ENCODE measurements around the gene SACS. TPM values are rescaled to one million over a fixed set of nuclear protein-coding genes. Genes with fewer than 3 reads are reported as not detected.

The SACS gene
- total and polyA plus RNA-seq, 4 donors: 0.50 to 7.2 (median 2.9) TPM

GRCh38 chr13:23289917-23290357 is 143.6 kb downstream of the SACS start:
- no peaks in the 10 kb centered on the region for H3K27me3 ChIP-seq (ENCODE audit: control insufficient read depth in 4 of 4, insufficient read depth in 4 of 4, low read length in 3 of 4)
- no peak overlapping the region for H3K27ac ChIP-seq (ENCODE audit: low read depth in 1 of 2, low read length in 2 of 2)
- H3K4me1 ChIP-seq (ENCODE audit: control insufficient read depth in 4 of 4, insufficient read depth in 4 of 4, low read length in 3 of 4): no peaks in the 10 kb centered on the region
- H3K36me3 ChIP-seq (ENCODE audit: control insufficient read depth in 4 of 4, insufficient read depth in 3 of 4, low read depth in 1 of 4, low read length in 3 of 4): no peaks in the 10 kb centered on the region
- 57% methylated on average over 5 of the region's 5 CpGs for WGBS
- H3K9ac ChIP-seq (ENCODE audit: low read depth in 1 of 2, low read length in 2 of 2): no peak overlapping the region
- DNase-seq (ENCODE audit: low spot score): no peak
- H3K9me3 ChIP-seq (ENCODE audit: control insufficient read depth in 4 of 4, low read length in 3 of 4): no peaks in the 10 kb centered on the region
- TF ChIP-seq FOXA1 (IDR thresholded peaks at IDR 0.05) (no peak), FOXA2 (IDR thresholded peaks at IDR 0.05) (no peak), JUND (IDR thresholded peaks at IDR 0.05) (no peak), ZBTB33 (IDR thresholded peaks at IDR 0.05) (no peak), GABPA (IDR thresholded peaks at IDR 0.05 in 1 of 2, conservative IDR thresholded peaks at IDR 0.05 in 1 of 2) (no peak), HNF4A (conservative IDR thresholded peaks at IDR 0.05) (no peak), YY1 (IDR thresholded peaks at IDR 0.05) (no peak), SP1 (IDR thresholded peaks at IDR 0.05) (no peak), HNF4G (IDR thresholded peaks at IDR 0.05) (no peak), TAF1 (conservative IDR thresholded peaks at IDR 0.05) (no peak), NR2F2 (IDR thresholded peaks at IDR 0.05) (no peak), RAD21 (IDR thresholded peaks at IDR 0.05) (no peak), MAX (IDR thresholded peaks at IDR 0.05) (no peak), REST (IDR thresholded peaks at IDR 0.05) (no peak), RXRA (IDR thresholded peaks at IDR 0.05) (no peak), EGR1 (IDR thresholded peaks at IDR 0.05; ENCODE audit: low read depth in 2 of 2) (no peak), ATF3 (IDR thresholded peaks at IDR 0.05) (no peak), CTCF (IDR thresholded peaks at IDR 0.05; ENCODE audit: low read depth, low read length, missing input control) (no peak)
- H3K4me3 ChIP-seq (ENCODE audit: low read depth in 1 of 3, low read length in 3 of 3): no peak overlapping the region

Measured in liver (tissue), 9 donors.